Measurements from ENCODE around the gene KRTAP5-6.

The KRTAP5-6 gene

DNA sequence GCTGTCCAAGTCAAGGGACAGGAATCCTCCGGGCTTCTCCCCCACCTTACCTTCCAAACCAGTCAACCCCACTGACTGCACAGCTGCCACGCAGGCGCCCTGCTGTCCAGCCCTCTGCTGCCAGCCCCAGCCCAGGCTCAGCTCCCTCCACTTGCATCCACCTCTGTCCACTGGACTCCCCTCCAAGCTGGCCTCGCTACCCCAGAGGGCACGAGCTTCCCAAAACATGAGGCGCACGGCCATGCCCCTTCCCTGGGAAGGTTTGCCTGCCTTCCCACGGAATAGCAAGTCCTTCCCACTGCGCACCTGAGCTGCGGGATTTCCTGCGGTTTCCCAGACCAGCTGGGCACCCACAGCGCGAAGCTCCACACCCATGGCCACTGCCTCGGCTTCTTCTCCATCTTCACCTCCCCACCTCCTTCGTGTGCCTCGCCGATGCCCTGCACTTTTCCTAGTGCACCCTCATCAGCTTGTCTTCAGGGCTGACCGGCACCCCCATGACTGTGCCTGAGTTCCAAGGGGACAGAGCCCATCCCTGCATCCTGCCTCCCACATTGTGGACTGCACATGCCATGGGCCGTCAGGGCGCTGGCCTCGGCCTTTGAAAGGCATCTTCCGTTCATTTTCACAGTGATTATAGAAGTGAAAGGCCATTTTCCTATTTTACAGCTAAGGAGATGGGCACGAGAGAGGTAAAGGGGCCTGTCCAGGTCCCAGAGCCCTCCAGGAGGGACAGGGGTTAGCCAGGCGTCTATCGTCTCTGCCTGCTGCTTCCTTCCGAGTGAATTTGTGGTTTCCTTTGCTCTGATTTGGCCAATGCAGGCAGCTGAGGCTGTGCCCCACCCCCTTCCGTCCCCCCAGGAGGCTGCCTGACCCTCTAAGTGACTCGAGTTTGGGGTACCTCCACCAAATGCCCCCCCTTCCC is 37.0 kb downstream of the KRTAP5-6 start:
- H3K4me3 ChIP-seq (ENCODE audit: low read length), result no peak overlapping the region
- no peaks in the 10 kb centered on the region for H3K9me3 ChIP-seq (ENCODE audit: control insufficient read depth, low read depth, low read length)
- H3K4me1 ChIP-seq (ENCODE audit: control insufficient read depth, low read depth, low read length), result no peaks in the 10 kb centered on the region
- no peaks in the 10 kb centered on the region for H3K27me3 ChIP-seq (ENCODE audit: control insufficient read depth, insufficient read depth, low read length)
- no peak overlapping the region for H3K9ac ChIP-seq (ENCODE audit: low read length)
- H3K27ac ChIP-seq (ENCODE audit: low read length), result no peak overlapping the region
- no peaks in the 10 kb centered on the region for H3K36me3 ChIP-seq (ENCODE audit: control insufficient read depth, low read depth, low read length)

DNA sequence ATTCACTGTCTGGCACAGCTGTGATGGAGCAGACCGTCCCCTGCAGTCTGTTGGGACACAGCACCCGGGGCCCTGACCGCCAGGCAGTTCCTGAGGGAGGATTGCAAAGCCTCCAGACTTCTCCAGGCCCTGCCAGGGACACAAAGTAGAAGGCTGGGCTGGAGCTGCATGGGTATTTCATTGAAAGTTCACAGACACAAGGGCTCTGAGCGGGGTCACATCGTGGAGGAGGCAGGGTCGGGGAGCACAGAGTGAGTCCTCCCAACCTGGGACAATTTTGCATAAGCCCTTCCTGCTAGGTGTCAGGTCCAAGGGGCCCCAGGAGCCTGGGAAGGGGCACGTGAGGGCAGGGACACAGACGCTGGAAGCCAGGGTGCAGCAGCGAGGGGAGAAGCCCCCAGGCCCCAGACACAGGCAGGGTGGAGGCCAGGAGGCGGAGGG is 37.7 kb downstream of the KRTAP5-6 start:
- H3K4me1 ChIP-seq (ENCODE audit: control insufficient read depth, low read depth, low read length), result no peaks in the 10 kb centered on the region
- no peaks in the 10 kb centered on the region for H3K36me3 ChIP-seq (ENCODE audit: control insufficient read depth, low read depth, low read length)
- no peaks in the 10 kb centered on the region for H3K9me3 ChIP-seq (ENCODE audit: control insufficient read depth, low read depth, low read length)
- H3K27me3 ChIP-seq (ENCODE audit: control insufficient read depth, insufficient read depth, low read length), result no peaks in the 10 kb centered on the region
- no peak overlapping the region for H3K4me3 ChIP-seq (ENCODE audit: low read length)
- H3K9ac ChIP-seq (ENCODE audit: low read length), result no peak overlapping the region
- H3K27ac ChIP-seq (ENCODE audit: low read length), result no peak overlapping the region

DNA sequence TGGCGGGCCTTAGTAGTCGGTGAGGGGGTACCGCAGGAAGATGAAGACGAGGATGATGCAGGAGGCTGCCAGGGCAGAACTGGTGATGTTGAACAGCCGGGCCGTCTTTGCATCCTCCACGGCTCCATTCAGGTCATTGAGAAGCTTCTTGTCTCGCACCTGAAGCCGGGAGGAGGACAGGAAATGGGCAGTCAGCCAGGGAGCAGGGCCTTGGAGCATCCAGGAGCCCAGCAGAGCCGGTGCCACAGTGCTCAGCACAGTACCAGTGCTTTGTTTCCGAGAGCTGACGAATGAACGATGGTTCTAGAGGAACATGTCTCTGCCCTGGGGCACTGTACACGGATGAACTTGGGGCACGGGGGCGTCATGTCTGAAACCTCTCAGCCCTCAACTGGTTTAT is 38.3 kb downstream of the KRTAP5-6 start:
- Histone ChIP-seq H3K9me3 (ENCODE audit: control insufficient read depth, low read depth, low read length) (no peaks in the 10 kb centered on the region), H3K9ac (ENCODE audit: low read length) (no peak overlapping the region), H3K36me3 (ENCODE audit: control insufficient read depth, low read depth, low read length) (no peaks in the 10 kb centered on the region), H3K27ac (ENCODE audit: low read length) (no peak overlapping the region), H3K27me3 (ENCODE audit: control insufficient read depth, insufficient read depth, low read length) (no peaks in the 10 kb centered on the region), H3K4me1 (ENCODE audit: control insufficient read depth, low read depth, low read length) (no peaks in the 10 kb centered on the region), H3K4me3 (ENCODE audit: low read length) (no peak overlapping the region)

DNA sequence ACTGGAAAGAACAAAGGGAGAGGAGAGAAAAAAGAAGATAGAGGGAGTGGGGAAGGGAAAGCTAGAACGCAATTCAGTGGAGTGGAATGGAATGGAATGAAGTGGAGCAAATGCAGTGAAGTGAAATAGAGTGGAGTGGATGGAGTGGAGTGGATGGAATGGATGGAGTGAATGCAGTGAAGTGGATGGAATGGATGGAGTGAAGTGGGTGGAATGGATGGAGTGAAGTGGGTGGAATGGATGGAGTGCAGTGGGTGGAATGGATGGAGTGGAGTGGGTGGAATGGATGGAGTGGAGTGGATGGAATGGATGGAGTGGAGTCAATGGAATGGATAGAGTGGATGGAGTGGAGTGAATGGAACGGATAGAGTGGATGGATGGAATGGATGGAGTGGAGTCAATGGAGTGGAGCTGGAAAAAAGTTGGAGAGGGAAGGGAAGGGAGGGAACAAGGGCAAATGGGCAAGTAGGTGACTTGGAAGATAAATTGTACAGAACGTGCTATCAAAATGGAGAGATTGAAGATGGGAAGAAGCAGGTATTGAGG is 39.5 kb downstream of the KRTAP5-6 start:
- H3K4me3 ChIP-seq (ENCODE audit: low read length), result no peak overlapping the region
- no peaks in the 10 kb centered on the region for H3K27me3 ChIP-seq (ENCODE audit: control insufficient read depth, insufficient read depth, low read length)
- H3K9me3 ChIP-seq (ENCODE audit: control insufficient read depth, low read depth, low read length), result no peaks in the 10 kb centered on the region
- no peaks in the 10 kb centered on the region for H3K4me1 ChIP-seq (ENCODE audit: control insufficient read depth, low read depth, low read length)
- no peak overlapping the region for H3K9ac ChIP-seq (ENCODE audit: low read length)
- no peak overlapping the region for H3K27ac ChIP-seq (ENCODE audit: low read length)
- no peaks in the 10 kb centered on the region for H3K36me3 ChIP-seq (ENCODE audit: control insufficient read depth, low read depth, low read length)

DNA sequence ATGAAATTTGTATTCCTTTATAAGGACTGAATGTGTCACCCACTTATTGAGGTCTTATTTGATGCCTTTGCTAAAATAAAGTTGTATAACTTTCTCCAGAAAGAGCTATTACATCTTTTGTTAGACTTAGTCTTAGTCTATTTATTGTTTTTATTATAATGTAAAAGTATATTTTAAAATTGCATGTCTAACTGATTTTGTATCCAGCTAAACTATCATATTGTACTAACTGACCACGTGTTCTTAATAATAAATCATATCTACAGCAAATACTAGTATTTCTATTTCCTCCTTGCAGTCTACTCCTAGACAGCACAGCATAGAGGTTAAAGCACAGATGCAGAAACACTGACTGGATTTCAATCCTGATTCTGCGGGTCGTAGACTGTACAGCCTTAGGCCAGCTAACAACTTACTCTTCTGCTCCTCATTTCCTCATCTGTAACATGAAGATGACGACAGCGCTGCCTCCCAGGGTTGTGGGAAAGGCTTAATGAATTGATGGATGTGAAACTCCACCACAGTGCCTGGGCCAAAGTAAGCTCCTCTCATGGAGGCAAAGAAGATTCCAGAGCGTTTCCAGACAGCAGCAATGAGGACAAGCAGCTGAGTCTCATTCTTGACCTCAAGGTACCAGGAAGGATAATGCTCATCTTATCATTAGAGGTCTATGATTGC is 40.2 kb downstream of the KRTAP5-6 start:
- H3K27me3 ChIP-seq (ENCODE audit: control insufficient read depth, insufficient read depth, low read length), result no peaks in the 10 kb centered on the region
- H3K27ac ChIP-seq (ENCODE audit: low read length), result no peak overlapping the region
- no peaks in the 10 kb centered on the region for H3K9me3 ChIP-seq (ENCODE audit: control insufficient read depth, low read depth, low read length)
- no peak overlapping the region for H3K9ac ChIP-seq (ENCODE audit: low read length)
- H3K4me1 ChIP-seq (ENCODE audit: control insufficient read depth, low read depth, low read length), result no peaks in the 10 kb centered on the region
- H3K4me3 ChIP-seq (ENCODE audit: low read length), result no peak overlapping the region
- H3K36me3 ChIP-seq (ENCODE audit: control insufficient read depth, low read depth, low read length), result no peaks in the 10 kb centered on the region

GRCh38 chr11:1738380-1738779 is 41.4 kb downstream of the KRTAP5-6 start:
- H3K27me3 ChIP-seq (ENCODE audit: control insufficient read depth, insufficient read depth, low read length), result no peaks in the 10 kb centered on the region
- no peaks in the 10 kb centered on the region for H3K9me3 ChIP-seq (ENCODE audit: control insufficient read depth, low read depth, low read length)
- H3K36me3 ChIP-seq (ENCODE audit: control insufficient read depth, low read depth, low read length), result no peaks in the 10 kb centered on the region
- no peak overlapping the region for H3K27ac ChIP-seq (ENCODE audit: low read length)
- no peak overlapping the region for H3K4me3 ChIP-seq (ENCODE audit: low read length)
- no peak overlapping the region for H3K9ac ChIP-seq (ENCODE audit: low read length)
- H3K4me1 ChIP-seq (ENCODE audit: control insufficient read depth, low read depth, low read length), result no peaks in the 10 kb centered on the region

DNA sequence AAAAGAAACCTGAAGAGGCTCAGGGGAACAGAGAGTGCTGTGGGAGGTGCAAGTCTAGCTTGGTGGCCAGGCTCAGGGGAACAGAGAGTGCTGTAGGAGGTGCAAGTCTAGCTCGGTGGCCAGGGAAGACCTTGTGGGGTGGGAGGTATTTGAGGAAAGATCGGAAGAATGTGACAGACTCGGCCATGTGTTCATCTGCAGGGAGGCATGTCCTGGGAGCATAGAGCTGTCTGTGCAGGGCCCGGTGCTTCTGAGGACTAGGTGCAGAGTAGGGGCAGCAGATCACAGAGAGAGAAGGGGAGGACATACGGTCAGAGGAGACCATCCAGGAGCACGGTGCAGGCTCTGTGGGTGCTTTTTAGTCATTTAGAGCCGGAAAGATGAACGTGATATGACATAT is 42.6 kb downstream of the KRTAP5-6 start:
- Histone ChIP-seq H3K36me3 (ENCODE audit: control insufficient read depth, low read depth, low read length) (no peaks in the 10 kb centered on the region), H3K4me3 (ENCODE audit: low read length) (no peak overlapping the region), H3K9me3 (ENCODE audit: control insufficient read depth, low read depth, low read length) (no peaks in the 10 kb centered on the region), H3K4me1 (ENCODE audit: control insufficient read depth, low read depth, low read length) (no peaks in the 10 kb centered on the region), H3K9ac (ENCODE audit: low read length) (no peak overlapping the region), H3K27me3 (ENCODE audit: control insufficient read depth, insufficient read depth, low read length) (no peaks in the 10 kb centered on the region), H3K27ac (ENCODE audit: low read length) (no peak overlapping the region)

GRCh38 chr11:1740786-1741530 is 44.0 kb downstream of the KRTAP5-6 start:
- no peaks in the 10 kb centered on the region for H3K36me3 ChIP-seq (ENCODE audit: control insufficient read depth, low read depth, low read length)
- H3K9ac ChIP-seq (ENCODE audit: low read length), result no peak overlapping the region
- H3K27me3 ChIP-seq (ENCODE audit: control insufficient read depth, insufficient read depth, low read length), result no peaks in the 10 kb centered on the region
- no peak overlapping the region for H3K27ac ChIP-seq (ENCODE audit: low read length)
- no peaks in the 10 kb centered on the region for H3K9me3 ChIP-seq (ENCODE audit: control insufficient read depth, low read depth, low read length)
- no peak overlapping the region for H3K4me3 ChIP-seq (ENCODE audit: low read length)
- H3K4me1 ChIP-seq (ENCODE audit: control insufficient read depth, low read depth, low read length), result no peaks in the 10 kb centered on the region

- no peaks in the 10 kb centered on the region for H3K27me3 ChIP-seq (ENCODE audit: control insufficient read depth, insufficient read depth, low read length)
- H3K4me1 ChIP-seq (ENCODE audit: control insufficient read depth, low read depth, low read length), result no peaks in the 10 kb centered on the region
- no peak overlapping the region for H3K27ac ChIP-seq (ENCODE audit: low read length)
- H3K4me3 ChIP-seq (ENCODE audit: low read length), result no peak overlapping the region
- H3K9ac ChIP-seq (ENCODE audit: low read length), result no peak overlapping the region
- no peaks in the 10 kb centered on the region for H3K36me3 ChIP-seq (ENCODE audit: control insufficient read depth, low read depth, low read length)
- H3K9me3 ChIP-seq (ENCODE audit: control insufficient read depth, low read depth, low read length), result no peaks in the 10 kb centered on the region
Measured at GRCh38 chr11:1741741-1742140, 44.7 kb downstream of the KRTAP5-6 start.

DNA sequence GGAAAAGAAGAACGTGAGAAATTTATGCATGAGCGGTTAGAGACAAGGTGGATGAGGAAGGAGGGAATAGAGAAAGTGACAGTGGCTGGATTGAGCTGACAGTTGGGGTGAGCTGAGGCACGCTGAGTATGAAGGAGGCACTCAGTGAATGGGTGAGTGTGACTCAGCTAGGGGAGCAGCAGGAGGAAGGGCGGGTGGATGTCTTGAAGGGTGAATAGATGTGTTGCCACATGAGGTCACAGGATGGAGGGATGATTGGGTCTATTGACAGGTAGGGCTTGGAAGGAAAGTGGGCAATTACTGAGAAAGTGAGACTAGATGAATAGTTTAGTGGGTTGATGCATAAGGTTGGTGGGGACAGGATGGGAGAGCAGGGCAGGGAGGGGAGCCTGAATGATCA is 45.4 kb downstream of the KRTAP5-6 start:
- Histone ChIP-seq H3K27me3 (ENCODE audit: control insufficient read depth, insufficient read depth, low read length) (peaks cover 1% of the 10 kb centered on the region), H3K4me1 (ENCODE audit: control insufficient read depth, low read depth, low read length) (no peaks in the 10 kb centered on the region)

GRCh38 chr11:1742869-1743584 is 46.0 kb downstream of the KRTAP5-6 start:
- H3K4me3 ChIP-seq (ENCODE audit: low read length), result no peak overlapping the region
- no peaks in the 10 kb centered on the region for H3K36me3 ChIP-seq (ENCODE audit: control insufficient read depth, low read depth, low read length)
- H3K9ac ChIP-seq (ENCODE audit: low read length), result no peak overlapping the region
- H3K9me3 ChIP-seq (ENCODE audit: control insufficient read depth, low read depth, low read length), result no peaks in the 10 kb centered on the region
- H3K27ac ChIP-seq (ENCODE audit: low read length), result no peak overlapping the region
- no peaks in the 10 kb centered on the region for H3K4me1 ChIP-seq (ENCODE audit: control insufficient read depth, low read depth, low read length)
- peaks cover 8% of the 10 kb centered on the region for H3K27me3 ChIP-seq (ENCODE audit: control insufficient read depth, insufficient read depth, low read length)

More for the DNA sequence above, 45.4 kb downstream of the KRTAP5-6 start:
- no peaks in the 10 kb centered on the region for H3K36me3 ChIP-seq (ENCODE audit: control insufficient read depth, low read depth, low read length)
- no peak overlapping the region for H3K4me3 ChIP-seq (ENCODE audit: low read length)
- H3K27ac ChIP-seq (ENCODE audit: low read length), result no peak overlapping the region
- H3K9me3 ChIP-seq (ENCODE audit: control insufficient read depth, low read depth, low read length), result no peaks in the 10 kb centered on the region
- no peak overlapping the region for H3K9ac ChIP-seq (ENCODE audit: low read length)
